HFF-Myc (cell line): Measurements from ENCODE around the gene LRRC56.

Experiments
- DNase-seq: peaks from one replicate; pipeline ENCODE4 v3.0.0-alpha.2; 2011; ENCODE audit warnings: low read depth; ENCODE audit errors: extremely low read depth
- H3K4me3 ChIP-seq: replicated peaks from 2 replicates; pipeline ENCODE4 v1.5.1; 2011; ENCODE audit warnings: low read depth, mild to moderate bottlenecking, control low read depth, low read length
- CTCF ChIP-seq: IDR thresholded peaks from 2 replicates; pipeline ENCODE4 v1.5.1; 2012; ENCODE audit warnings: mild to moderate bottlenecking, low read depth, low read length, control low read depth; ENCODE audit errors: missing control alignments

The LRRC56 gene

GRCh38 chr11:536841-537621, at the start of gene LRRC56:
Gene LRRC56, plus strand, starts transcription at chr11:537527. Its CDS starts 3,158 bp downstream, at chr11:540685.
- peak within 1 kb of the TSS; percentile 43 for H3K4me3 ChIP-seq
- no peak for TF ChIP-seq CTCF
- DNase-seq: peak; percentile 69

GRCh38 chr11:487571-488021, 49.7 kb upstream of the LRRC56 start:
- TF ChIP-seq CTCF: no peak
- H3K4me3 ChIP-seq: no peak overlapping the region
- no peak for DNase-seq

- no peak overlapping the region for H3K4me3 ChIP-seq
- no peak for DNase-seq
- TF ChIP-seq CTCF: no peak
Observed at GRCh38 chr11:488062-488461, 49.3 kb upstream of the LRRC56 start.

GRCh38 chr11:488579-488978, 48.7 kb upstream of the LRRC56 start:
- no peak for TF ChIP-seq CTCF
- H3K4me3 ChIP-seq: no peak overlapping the region

GRCh38 chr11:488992-489391, 48.3 kb upstream of the LRRC56 start:
- DNase-seq: no peak
- TF ChIP-seq CTCF: no peak
- H3K4me3 ChIP-seq: no peak overlapping the region

More at GRCh38 chr11:488579-488978, 48.7 kb upstream of the LRRC56 start:
- DNase-seq: no peak

- TF ChIP-seq CTCF: no peak
- no peak for DNase-seq
- H3K4me3 ChIP-seq: no peak overlapping the region
Observed at GRCh38 chr11:489610-490185, 47.6 kb upstream of the LRRC56 start.
